ENCODE measurements around the gene ESYT1.

Gene ESYT1

GRCh38 chr12:56127888-56128669, at the start of gene ESYT1:
Gene ESYT1, plus strand, starts transcription at chr12:56128267. Its CDS starts 53 bp downstream, at chr12:56128320.
- peak; percentile 100 for DNase-seq (ENCODE audit: low read depth)

- DNase-seq (ENCODE audit: low read depth) = no peak
These were observed 49.6 kb upstream of the ESYT1 start for GRCh38 chr12:56078427-56078826.

- peak; percentile 71 for DNase-seq (ENCODE audit: low read depth)
These were observed 48.9 kb upstream of the ESYT1 start for GRCh38 chr12:56078931-56079722.

- DNase-seq (ENCODE audit: low read depth) = peak; percentile 66
These were observed 48.1 kb upstream of the ESYT1 start, which contains the start of gene ERBB3 for GRCh38 chr12:56079723-56080555. Gene ERBB3, plus strand, starts transcription at chr12:56080165. Its CDS starts 136 bp downstream, at chr12:56080301.

DNA sequence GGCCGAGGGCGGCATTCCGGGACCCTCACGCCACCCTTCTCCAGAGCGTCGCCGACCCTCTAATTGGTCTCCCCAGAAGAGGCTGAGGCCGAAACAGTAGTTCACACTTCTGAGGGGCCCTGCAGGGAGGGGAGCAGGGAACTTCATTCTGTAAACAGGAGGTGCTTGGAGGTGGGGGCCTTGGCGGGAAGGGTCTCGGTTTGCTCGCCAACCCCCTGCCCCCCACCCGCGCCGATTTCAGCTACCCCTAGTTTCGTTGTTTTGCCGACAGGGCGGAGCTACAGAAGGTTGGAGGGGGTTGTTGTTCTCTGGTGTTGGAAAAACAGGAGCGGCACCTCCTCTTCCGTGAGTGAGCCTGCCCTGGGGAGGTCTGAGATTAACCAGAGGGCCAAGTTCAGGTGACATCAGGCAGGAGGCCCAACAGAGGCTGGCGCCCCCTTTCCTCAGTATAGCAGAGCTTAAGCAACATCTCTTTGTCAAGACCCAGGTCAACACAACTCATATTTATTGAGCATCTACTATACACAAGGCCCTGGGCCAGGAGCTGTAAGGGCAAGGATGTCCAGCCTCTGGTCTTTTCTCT, 47.4 kb upstream of the ESYT1 start:
- DNase-seq (ENCODE audit: low read depth) = no peak

- DNase-seq (ENCODE audit: low read depth) = no peak
These were observed 46.4 kb upstream of the ESYT1 start for GRCh38 chr12:56081393-56082347.

DNA sequence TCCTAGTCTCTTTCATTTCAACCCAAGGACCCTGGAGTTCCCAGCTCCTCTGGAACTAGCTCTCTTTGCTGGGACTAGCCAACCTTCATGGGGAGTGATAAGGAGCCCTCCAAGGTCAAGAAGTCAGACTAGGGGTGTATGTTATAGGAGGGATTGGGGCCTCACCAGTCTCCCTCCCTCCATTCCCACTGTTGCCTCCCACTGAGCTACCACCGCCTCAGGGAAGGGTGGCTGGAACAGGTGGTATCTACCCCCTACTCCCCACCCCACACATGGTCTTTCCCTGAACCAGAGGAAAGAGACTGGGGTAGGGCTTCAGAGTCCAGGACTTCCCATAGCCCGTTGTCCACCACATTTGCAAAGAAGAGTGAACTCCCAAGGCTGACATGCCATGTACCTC, 45.7 kb upstream of the ESYT1 start:
- no peak for DNase-seq (ENCODE audit: low read depth)

GRCh38 chr12:56082967-56083366, 45.1 kb upstream of the ESYT1 start:
- DNase-seq (ENCODE audit: low read depth) = no peak

- DNase-seq (ENCODE audit: low read depth) = no peak
These were observed 43.0 kb upstream of the ESYT1 start for GRCh38 chr12:56084958-56085543.

- DNase-seq (ENCODE audit: low read depth) = no peak
These were observed 42.0 kb upstream of the ESYT1 start for GRCh38 chr12:56086096-56086495.

DNA sequence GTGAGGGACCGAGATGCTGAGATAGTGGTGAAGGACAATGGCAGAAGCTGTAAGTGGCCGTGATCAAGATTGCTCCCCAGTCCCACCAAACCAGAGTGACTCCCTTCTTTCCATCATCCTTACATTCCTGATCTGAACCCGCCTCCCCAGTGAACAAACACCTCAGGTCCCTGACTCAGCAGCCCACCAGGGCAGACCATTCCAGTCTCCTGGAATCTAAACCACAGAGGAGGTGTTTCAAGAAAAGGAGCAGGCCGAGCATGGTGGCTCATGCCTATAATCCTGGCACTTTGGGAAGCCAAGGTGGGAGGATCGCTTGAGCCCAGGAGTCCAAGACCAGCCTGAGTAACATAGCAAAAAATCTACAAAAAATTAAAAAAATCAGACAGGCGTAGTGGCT, 41.5 kb upstream of the ESYT1 start:
- DNase-seq (ENCODE audit: low read depth) = no peak

- DNase-seq (ENCODE audit: low read depth) = no peak
These were observed 40.8 kb upstream of the ESYT1 start for GRCh38 chr12:56087220-56087619.

GRCh38 chr12:56097738-56098137, 30.3 kb upstream of the ESYT1 start:
- DNase-seq (ENCODE audit: low read depth) = no peak

DNA sequence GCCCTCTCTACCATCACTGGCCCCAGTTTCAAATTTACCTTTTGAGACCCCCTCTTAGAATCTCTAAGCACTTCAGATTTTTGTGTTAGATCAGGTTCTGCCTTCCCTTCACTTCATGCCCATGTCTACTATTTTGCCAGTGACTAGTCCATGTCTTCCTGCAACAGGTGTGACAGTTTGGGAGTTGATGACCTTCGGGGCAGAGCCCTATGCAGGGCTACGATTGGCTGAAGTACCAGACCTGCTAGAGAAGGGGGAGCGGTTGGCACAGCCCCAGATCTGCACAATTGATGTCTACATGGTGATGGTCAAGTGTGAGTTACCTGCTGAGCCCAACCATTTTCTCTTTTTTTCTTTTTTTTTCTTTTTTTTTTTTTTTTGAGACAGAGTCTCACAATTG, 29.5 kb upstream of the ESYT1 start:
- DNase-seq (ENCODE audit: low read depth) = no peak

DNA sequence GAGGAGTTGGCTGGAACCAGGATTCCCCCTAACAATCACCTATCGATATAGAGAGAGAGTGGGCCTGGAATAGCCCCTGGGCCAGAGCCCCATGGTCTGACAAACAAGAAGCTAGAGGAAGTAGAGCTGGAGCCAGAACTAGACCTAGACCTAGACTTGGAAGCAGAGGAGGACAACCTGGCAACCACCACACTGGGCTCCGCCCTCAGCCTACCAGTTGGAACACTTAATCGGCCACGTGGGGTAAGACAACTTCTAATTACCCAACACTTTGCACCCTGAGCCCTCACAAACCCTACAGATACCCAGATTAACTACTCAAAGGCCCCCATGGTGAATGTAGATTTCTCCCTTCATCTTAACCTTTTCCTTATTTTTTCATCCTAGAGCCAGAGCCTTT, 28.3 kb upstream of the ESYT1 start:
- no peak for DNase-seq (ENCODE audit: low read depth)

DNA sequence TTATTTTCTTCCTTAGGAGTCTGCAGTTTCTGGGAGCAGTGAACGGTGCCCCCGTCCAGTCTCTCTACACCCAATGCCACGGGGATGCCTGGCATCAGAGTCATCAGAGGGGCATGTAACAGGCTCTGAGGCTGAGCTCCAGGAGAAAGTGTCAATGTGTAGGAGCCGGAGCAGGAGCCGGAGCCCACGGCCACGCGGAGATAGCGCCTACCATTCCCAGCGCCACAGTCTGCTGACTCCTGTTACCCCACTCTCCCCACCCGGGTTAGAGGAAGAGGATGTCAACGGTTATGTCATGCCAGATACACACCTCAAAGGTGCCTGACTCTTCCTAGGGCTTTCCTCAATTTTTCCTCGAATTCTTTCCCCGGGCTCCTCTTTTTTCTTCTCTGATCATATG, 27.0 kb upstream of the ESYT1 start:
- DNase-seq (ENCODE audit: low read depth) = no peak

GRCh38 chr12:56102683-56103065, 25.4 kb upstream of the ESYT1 start:
- no peak for DNase-seq (ENCODE audit: low read depth)

GRCh38 chr12:56103066-56103711, 24.9 kb upstream of the ESYT1 start:
- no peak for DNase-seq (ENCODE audit: low read depth)

- no peak for DNase-seq (ENCODE audit: low read depth)
These were observed 24.3 kb upstream of the ESYT1 start for GRCh38 chr12:56103823-56104108.

All from stromal cell of bone marrow (primary cell).